Activated naive CD4-positive, alpha-beta T cell (primary cell): ENCODE measurements around the gene UXS1.

Experiments used
- DNase-seq, 4 experiments: peaks; one replicate each; lab custom pipeline; 2025; lab: John Stamatoyannopoulos, UW

The UXS1 gene

GRCh38 chr2:106130251-106130998 lies 63.7 kb downstream of the UXS1 start:
- no peak for DNase-seq

- DNase-seq, result no peak
Observed at GRCh38 chr2:106129592-106129991, 64.5 kb downstream of the UXS1 start.

GRCh38 chr2:106129150-106129549 lies 65.0 kb downstream of the UXS1 start:
- no peak for DNase-seq

- DNase-seq, result no peak
Observed at GRCh38 chr2:106127776-106128268, 66.3 kb downstream of the UXS1 start.

GRCh38 chr2:106127282-106127771 lies 66.8 kb downstream of the UXS1 start:
- no peak for DNase-seq

GRCh38 chr2:106126705-106127281 lies 67.3 kb downstream of the UXS1 start:
- DNase-seq, result no peak

GRCh38 chr2:106126295-106126694 lies 67.8 kb downstream of the UXS1 start:
- DNase-seq, result no peak

GRCh38 chr2:106124905-106125549 lies 69.1 kb downstream of the UXS1 start:
- no peak for DNase-seq

- DNase-seq, result no peak
Observed at GRCh38 chr2:106124106-106124756, 69.9 kb downstream of the UXS1 start.

- no peak for DNase-seq
Observed at GRCh38 chr2:106122157-106122556, 71.9 kb downstream of the UXS1 start.

- no peak for DNase-seq
Observed at GRCh38 chr2:106120432-106120831, 73.7 kb downstream of the UXS1 start.

- DNase-seq, result no peak
Observed at GRCh38 chr2:106119074-106119473, 75.0 kb downstream of the UXS1 start.

- DNase-seq, result no peak
Observed at GRCh38 chr2:106117882-106118684, 76.0 kb downstream of the UXS1 start.

GRCh38 chr2:106117347-106117746 lies 76.8 kb downstream of the UXS1 start:
- DNase-seq, result no peak

- no peak for DNase-seq
Observed at GRCh38 chr2:106116248-106116647, 77.9 kb downstream of the UXS1 start.

GRCh38 chr2:106115665-106116064 lies 78.4 kb downstream of the UXS1 start:
- DNase-seq, result no peak

GRCh38 chr2:106115250-106115649 lies 78.9 kb downstream of the UXS1 start:
- no peak for DNase-seq

- DNase-seq, result no peak
Observed at GRCh38 chr2:106114166-106114565, 79.9 kb downstream of the UXS1 start.

GRCh38 chr2:106113361-106113966 lies 80.6 kb downstream of the UXS1 start:
- no peak for DNase-seq

GRCh38 chr2:106111882-106112571 lies 82.1 kb downstream of the UXS1 start:
- DNase-seq, result no peak
